AML-193 (cell line): ENCODE data around the gene CST5.
"Not testable (repeated sequence)": the region's sequence is repeated elsewhere in the genome, so short reads cannot be mapped to it uniquely, and the experiment has no call there.

Source experiments
- DNase-seq, 2 experiments: peaks; one replicate each; lab custom pipeline; 2025; lab: John Stamatoyannopoulos, UW

The CST5 gene, protein sequence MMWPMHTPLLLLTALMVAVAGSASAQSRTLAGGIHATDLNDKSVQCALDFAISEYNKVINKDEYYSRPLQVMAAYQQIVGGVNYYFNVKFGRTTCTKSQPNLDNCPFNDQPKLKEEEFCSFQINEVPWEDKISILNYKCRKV

DNA sequence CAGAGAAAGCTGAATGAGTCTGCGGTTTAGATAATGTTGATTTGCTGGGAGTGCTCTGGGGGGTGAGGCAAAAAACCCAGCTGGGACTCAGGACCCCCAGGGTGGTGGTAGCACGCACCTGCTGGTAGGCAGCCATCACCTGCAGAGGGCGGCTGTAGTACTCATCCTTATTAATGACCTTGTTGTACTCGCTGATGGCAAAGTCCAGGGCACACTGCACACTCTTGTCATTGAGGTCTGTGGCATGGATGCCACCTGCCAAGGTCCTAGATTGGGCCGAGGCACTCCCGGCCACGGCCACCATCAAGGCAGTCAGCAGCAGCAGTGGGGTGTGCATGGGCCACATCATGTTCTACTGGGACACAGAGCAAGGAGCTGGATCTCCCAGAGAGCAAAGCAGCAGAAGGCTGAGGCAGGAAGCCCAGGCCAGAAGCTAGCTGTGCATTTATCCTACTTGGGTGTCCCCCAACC is at the start of gene CST5:
TSS of gene CST5 (minus strand) at position 421 of the 471 bp plus-strand sequence. CDS start at position 349, 72 bp downstream.
- no peak for DNase-seq

DNA sequence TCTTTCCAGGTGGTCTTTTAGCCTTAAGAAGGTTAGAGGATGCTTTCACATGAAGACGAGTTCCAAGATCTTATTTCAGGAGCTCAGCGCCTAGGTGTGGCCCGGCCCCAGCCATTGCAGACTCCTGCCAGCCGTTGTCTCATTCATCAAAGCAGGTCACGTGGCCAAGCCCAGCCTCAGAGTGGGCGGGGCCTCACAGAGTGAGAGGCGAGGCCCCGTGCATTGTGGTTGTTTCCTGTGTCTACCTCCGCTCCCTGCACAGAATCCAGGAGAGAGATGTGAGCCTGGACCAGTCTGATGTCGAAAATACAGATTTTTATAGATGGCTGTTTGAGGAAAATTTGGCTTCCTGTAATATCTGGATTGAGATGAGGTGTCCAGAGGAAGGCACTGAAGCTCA is 49.2 kb upstream of the CST5 start:
- no peak for DNase-seq

DNA sequence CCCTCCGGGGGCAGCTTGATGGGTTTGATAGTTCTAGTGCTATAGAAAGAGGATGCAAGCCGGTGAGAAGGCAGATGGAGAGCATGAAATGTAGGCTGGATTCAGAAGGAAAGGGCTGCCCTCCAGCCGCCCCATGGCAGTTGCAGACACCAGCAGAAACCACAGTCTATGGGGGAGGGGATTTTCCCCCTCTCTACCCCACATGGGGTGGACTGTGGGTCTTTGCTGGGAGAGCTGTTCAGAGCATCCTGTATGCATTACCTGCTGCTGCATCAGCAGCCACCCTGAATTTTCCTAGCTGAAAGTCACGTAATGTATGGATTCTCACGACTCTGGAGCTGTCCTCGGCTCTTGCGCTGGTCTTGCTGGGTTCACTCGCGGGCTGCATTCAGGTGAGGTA is 48.8 kb upstream of the CST5 start:
- DNase-seq = no peak

DNA sequence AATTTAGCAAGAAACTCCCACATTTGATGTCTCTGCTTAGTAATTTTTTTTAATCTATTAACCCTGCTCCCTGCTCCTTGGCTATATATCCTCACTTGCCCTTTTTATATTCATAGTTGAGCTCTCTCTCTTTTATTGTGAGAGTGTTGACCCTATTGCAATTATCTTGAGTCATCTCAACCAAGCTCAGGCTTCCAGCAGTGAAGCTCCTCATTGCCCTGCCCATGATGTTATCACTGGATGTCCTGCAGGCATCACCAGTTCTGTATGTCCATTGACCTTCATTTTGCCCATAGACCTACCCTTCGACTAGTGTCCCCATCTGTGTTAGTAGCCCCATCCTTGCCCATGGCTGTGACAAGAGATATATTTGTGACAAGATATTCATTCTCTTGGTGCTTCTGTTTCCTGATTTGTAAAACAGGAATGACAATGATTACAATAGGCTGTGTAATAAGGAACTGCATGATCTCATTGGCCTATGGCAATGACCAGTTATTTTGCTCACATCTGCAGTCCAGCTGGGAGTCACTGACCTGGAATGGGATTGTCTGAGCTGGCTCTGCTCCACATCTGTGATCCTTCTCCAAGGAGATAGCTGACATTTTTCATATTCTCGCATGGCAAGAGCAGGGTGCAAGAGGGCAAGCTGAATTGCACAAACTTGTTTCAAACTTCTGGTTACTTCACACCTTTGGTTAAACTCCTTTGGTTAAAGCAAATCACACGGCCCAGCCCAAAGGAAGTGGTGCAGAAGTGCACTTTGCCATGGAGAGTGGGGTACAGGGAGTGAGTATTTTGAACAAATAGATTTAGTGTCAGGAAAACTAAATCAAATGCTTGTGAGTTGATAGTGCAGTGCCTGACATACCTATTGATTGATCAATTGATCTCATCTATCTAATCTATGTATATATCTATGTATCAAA is 47.7 kb upstream of the CST5 start:
- no peak for DNase-seq

DNA sequence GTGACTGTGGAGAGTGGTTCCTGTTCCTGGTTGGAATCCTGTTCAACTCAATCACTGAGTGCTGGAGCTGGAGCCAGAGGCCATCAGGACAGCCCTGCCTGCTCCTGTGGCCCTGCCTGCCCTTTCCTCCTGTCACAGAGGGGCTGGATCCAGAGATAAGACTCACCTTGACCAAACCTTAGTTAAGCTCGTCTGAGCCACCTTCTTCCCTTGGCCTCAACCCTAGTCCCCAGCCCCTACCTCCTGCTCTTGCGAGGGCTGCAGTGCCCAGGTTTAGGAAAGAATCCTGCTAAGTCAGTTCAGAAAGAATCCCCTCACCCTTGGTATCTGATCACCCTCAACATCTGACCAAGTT is 47.0 kb upstream of the CST5 start:
- DNase-seq = no peak

DNA sequence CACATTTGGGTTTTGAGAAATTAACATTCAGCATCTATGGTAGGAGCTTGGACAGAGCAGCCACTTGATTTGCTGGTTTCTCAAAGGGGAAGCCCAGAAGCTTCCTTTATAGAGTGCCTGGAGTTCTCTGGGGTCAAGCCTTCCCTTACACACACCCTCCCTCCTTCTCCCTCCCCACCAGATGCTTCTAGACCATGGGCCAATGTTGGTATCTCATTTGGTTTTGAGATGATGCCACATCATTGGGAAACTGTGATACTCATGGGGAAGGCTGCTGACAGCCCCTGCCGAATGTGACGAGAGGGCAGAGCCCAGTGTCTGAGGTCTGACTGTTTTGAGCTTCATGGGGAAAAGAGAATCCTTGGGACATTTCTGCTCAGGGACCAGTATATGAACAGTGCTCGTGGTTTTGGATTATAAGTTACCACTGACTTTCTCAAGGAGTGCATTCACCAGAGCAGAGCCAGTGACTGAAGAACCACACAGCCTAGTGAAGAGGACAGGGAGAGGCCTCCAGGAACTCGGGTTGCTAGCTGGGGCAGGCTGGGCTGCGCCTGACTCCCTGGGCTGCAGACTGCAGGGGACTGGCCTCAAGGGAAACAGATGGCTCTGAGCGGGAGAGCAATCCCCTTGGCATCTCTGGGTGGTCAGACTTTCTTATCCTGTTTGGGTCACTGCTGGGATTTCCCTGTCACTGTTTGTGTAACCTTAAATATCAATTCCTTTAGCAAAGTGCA is 46.4 kb upstream of the CST5 start:
- DNase-seq = no peak

DNA sequence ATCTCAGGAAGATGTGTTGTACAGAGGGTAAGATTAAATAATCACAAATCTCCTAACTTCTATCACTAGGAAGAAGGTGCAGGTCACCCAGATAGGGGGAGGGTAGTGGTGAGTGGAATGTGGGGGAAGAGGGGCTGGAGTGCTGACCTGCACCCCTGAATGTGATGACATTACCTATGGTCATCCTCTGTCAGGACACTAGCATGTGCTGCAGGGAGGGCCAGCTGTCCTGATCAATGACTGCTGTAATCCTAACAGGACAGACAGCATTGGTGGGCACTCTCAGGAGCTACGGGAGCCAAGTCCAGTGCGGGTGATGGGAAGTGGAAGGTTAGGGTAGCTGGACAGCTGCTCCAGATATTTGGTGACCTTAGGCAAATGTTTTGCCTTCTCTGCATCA is 45.2 kb upstream of the CST5 start:
- no peak for DNase-seq

DNA sequence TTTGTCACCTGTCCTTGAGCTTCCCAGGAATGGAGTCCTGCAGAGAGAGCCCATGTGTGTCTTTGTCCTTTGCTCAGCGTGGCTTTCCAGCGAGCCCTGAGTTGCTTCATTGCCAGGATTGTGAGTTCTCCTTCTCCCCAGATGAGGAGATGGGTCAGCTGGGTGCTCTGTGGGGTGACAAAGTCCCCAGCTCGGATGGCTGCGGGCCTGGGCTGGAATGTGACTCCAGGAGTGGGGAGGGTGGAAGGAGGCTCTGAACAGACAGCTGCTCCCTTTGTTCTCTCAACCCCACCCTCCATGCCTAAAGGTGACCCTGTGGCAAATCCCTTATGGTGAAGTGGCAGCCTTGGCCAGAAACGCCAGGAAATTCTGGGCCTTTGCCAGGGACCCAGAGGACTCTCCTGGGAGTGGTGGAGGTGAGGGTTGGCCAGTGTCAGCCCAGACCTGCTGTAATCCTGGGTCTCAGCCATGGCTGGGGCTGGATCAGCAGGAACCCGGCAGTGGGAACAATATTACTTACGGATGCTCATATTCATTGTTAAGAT is 44.4 kb upstream of the CST5 start:
- no peak for DNase-seq

DNA sequence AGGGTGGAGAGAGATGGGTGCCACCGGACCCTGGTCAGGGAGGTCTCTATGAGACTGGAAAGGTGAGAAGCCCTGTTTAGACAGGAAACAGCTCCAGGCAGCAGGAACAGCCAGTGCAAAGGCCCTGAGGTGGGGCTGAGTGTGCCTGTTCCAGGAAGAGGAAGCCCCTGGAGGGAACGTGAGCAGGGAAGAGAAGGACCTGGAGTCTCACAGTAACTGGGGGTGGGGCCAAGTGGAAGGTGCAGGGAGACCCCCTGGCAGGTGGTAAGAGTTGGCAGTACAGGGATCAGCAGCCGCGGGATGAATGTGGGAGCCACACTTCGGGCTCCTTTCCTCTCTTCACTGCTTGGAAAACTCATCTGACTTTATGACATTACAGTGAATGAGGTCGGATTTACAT is 43.8 kb upstream of the CST5 start:
- no peak for DNase-seq

DNA sequence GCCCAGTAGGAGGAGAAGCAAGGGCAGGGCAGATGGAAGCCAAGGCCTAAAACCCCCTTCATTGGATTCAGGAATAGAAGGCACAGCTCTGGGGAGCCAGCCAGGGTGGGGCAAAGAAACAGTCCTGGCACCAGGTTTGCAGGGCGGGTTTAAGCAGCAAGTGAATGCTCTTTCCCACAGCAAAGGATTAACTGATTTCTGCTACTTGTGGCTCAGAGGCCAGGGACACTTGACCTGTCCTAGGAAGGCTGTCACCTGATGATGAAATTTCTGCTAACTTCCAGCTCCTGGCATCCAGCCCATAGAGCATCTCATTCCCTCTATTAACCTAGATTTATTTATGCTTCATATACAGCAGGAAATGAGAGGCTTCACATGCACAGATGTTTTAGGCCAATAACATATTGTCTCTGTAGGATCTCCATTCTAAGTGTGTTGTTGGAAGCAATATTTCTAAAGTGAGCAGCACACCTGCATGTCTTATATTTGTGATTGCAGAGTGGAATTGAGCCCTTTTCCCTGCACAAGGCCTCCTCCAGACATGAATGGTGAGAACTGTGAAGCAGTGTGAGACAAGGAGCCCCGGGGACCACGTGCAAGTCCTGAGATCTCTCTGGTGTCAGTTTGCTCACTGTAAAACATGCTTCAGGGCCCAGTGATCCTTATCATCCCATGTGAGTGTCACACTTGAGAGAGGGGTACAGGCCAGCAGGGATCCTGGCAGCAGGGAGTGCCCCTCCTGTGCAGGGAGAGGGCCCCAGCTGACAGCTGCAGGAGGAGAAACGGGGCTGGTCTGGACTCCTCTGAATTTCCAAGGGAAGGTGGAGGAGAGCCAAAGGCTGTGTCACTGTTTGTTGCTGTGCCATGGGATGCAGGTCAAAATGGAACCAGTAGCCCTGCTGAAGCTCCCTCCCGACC is 41.1 kb upstream of the CST5 start:
- DNase-seq = no peak

DNA sequence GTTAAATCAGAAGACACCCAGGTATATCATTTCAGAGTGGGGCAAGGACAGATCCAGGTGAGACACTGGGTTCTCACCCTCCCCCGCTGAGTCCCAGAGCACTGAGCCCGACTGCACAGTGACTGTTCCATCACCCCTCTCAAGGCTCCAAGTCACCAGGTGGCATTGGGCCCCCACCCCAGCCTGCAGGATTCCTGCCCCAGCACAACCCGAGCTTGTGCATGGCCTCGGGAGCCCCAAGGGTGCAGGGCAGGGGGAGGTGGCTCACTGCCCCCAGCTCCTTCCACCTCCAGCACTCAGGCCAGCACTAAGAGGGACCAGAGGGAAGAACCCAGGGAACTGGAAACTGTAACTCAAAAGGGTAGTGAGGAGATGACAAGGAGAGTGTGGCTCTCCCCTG is 39.3 kb upstream of the CST5 start:
- no peak for DNase-seq

DNA sequence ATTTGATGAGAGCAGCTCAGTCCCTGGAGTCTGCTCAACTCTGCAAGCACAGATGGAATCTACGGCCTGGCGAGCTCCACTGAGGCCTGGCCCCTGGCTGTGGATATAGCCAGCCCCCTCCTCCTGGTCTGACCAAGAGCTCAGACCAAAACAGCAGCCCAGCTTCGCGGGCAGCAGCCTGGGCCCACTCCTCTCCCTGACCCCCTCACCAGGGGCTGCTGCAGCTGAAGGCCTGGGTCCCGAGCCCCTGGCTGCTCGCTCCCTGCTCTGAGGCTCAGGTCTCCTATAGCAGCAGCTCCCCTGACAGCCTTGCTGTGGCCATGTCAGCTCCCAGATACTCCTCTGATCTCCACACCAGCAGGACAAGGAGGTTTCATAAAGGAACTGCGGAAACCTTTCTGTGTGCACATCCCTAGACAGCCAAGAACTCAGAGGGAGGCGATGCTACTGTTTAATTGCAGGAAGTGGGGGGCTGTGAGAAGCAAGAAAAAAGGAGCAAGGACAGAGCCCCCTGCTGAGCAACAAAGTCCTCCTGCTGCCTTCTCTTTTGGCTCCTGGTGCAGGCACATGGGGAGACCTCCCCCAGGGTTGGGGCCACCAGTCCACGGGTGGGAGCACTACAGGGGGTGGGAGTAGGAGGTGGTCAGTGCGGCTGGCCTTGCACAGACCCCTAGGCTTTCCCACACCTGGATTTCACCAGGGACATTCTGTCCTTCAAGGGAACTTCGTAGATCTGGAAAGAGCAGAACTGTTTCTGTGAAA is 38.7 kb upstream of the CST5 start:
- DNase-seq = no peak

DNA sequence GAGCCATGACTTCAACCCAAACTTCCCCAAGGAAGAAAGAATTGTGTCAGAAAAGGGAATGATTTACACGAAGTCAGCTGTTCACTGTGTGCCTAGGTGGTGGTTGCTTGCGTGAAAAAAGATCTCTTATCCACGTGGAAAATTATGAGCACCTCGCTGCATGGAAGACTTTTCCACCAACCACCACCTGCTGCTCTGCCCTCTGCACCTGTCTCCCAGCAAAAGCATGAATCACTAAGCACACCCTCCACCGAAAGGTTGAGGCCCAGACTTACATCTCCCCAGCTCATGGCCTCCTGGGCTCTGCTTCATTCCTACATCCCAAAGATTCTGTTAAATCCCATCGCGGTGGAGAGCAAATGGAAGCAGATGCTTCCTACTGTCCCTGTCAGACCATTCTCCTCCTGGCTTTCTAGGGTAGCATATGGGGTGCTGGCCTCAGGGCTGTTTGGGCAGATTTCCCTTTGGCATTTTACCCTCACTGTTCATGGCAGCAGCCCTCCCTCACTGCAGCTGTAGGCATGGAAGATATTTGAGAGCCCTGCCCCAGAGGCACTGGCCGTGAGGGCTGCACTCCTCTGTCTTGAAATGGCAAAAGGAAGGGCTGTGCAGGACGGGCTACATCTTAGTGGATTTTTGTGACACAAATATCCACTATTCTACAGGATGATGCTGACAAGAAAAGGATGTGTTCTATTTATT is 37.6 kb upstream of the CST5 start:
- DNase-seq = no peak

DNA sequence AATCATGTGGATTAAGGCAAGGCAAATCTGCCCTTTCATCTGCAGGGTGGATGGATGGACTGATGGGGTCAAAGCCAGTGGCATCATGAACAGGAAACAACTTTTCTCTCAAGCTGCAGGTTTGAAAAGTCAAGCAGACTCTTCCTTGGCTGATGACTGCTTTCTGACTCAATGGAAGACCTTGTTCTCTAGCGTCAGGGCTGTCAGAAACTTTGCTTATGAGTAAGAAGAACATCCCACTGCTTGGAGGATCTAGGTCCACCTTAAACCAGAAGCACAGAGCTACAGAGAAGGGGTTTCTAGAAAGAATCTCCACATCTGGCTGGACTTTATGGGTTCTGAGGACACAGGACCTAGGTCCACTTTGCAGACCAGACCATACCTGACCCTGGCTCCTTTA is 36.3 kb upstream of the CST5 start:
- DNase-seq = no peak

DNA sequence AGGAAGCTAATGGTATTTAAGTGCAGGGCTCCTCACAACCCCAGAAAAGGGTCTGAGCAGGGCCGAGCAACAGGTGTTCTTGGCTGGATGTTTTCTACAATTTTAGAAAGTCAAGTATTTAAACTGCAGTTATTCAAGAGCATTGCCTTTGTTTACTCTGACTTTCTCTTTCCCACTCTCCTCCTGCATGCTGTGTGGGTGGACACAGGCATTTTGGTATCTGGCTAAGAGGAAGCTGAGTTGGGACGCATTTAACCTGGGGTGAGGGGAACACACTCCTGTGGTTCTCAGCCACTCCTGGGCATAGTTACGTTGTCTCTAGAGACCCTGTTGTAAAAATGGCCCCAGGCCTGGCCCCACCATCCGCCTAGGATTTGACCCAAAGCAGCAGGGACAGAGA is 34.9 kb upstream of the CST5 start:
- DNase-seq = not testable (repeated sequence)

DNA sequence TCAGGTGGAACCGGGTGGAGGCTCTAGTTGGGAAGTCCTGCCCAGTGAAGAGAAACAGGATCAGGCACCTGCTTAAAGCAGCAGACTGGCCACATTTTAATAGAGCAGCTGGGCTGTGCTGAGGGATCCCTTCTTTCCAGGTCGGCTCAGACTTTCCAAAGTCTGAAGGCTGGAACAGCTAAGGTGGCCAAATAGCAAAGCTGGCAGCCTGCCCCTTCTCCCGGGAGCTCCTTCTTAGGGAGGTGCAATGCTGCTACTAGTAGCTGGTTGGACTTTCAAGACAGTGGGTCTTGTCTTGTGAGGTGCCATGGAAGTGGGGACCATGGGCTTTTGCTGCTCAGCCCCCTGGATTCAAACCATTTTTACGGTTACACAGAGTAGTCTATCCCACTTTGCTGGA is 30.7 kb upstream of the CST5 start:
- no peak for DNase-seq

DNA sequence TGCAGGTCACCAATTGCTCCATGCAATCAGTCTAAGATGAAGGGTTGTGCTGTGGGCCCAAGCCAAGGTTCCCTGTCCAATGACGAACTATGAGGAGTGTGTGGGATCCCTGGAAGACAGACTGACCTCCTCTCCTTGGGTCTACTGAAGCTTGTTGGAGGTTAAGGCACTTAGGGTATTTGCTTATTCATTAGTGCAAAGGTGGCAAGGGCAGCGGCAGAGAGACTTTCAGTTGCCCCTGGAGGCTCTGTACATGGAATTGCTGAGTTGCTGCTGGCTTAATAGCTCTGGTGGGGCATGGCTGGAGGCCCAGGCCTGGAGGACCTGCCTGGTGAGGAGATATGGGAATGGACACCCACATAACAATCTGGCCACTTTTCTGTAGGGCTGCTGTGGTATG is 29.8 kb upstream of the CST5 start:
- DNase-seq = no peak

DNA sequence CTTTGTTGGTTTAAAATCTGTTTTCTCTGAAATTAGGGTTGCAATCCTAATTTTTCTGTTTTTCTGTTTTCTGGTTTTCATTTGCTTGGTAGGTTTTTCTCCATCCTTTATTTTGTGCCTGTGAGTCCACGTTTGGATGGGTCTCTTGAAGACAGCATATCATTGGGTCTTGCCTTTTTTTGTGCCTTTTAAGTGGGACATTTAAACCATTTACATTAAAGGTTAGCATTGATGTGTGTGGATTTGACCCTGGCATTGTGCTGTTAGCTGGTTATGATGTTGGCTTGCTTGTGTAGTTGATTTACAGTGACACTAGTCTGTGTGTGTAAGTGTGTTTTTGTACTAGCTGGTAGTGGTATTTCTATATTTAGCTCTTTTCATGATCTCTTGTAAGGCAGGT is 28.0 kb upstream of the CST5 start:
- no peak for DNase-seq

DNA sequence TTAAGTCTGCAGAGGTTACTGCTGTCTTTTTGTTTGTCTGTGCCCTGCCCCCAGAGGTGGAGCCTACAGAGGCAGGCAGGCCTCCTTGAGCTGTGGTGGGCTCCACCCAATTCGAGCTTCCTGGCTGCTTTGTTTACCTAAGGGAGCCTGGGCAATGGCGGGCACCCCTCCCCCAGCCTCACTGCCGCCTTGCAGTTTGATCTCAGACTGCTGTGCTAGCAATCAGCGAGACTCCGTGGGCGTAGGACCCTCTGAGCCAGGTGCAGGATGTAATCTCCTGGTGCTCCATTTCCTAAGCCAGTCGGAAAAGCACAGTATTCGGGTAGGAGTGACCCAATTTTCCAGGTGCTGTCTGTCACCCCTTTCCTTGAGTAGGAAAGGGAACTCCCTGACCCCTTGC is 22.8 kb upstream of the CST5 start:
- DNase-seq = not testable (repeated sequence)

DNA sequence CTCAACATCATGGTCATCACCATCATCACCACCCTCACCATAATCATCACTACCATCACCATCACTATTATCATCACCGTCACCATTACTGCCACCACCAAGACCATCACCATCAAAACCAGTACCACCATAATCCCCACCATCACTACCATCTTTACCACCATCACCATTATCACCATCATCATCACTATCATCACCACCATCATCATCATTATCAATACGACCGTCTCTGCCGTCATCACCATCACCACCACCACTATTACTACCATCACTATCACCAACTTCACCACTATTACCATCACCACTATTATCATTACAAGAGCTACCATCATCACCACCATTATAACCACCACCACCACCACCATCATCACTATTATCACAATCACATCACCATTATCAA is 11.3 kb upstream of the CST5 start:
- not testable (repeated sequence) for DNase-seq
